Urothelium cell line (cell line): ENCODE measurements around the gene NXN.
"Not testable (repeated sequence)": the region's sequence is repeated elsewhere in the genome, so short reads cannot be mapped to it uniquely, and the experiment has no call there.

Experiments
- DNase-seq: peaks from one replicate; pipeline ENCODE4 v3.0.0; 2011; ENCODE audit warnings: low spot score, mixed read lengths
- FAIRE-seq: peaks from 2 replicates; lab custom pipeline; 2011; peaks lifted over from hg19 to GRCh38; lab: Jason Lieb, UNC

Gene NXN

GRCh38 chr17:957856-958421 is 21.6 kb downstream of the NXN start:
- DNase-seq (peak; percentile 37), FAIRE-seq (no peak)

- FAIRE-seq (no peak), DNase-seq (no peak)
Measured at GRCh38 chr17:956905-957304, 22.7 kb downstream of the NXN start.

GRCh38 chr17:954431-955164 is 25.0 kb downstream of the NXN start:
- no peak for DNase-seq
- FAIRE-seq: no peak

- no peak for DNase-seq
- FAIRE-seq: no peak
Measured at GRCh38 chr17:953767-954166, 25.8 kb downstream of the NXN start.

GRCh38 chr17:952592-952991 is 27.0 kb downstream of the NXN start:
- not testable (repeated sequence) for DNase-seq, FAIRE-seq

GRCh38 chr17:951325-952132 is 28.0 kb downstream of the NXN start:
- no peak for FAIRE-seq
- DNase-seq: peak; percentile 72

GRCh38 chr17:949623-950303 is 29.8 kb downstream of the NXN start:
- FAIRE-seq (no peak), DNase-seq (no peak)

GRCh38 chr17:948284-948852 is 31.2 kb downstream of the NXN start:
- no peak for FAIRE-seq
- peak; percentile 39 for DNase-seq

- no peak for FAIRE-seq
- no peak for DNase-seq
Measured at GRCh38 chr17:946510-947236, 32.9 kb downstream of the NXN start.

- FAIRE-seq: no peak
Measured at GRCh38 chr17:945672-946071, 33.9 kb downstream of the NXN start.

GRCh38 chr17:944266-944826 is 35.2 kb downstream of the NXN start:
- DNase-seq: no peak
- FAIRE-seq: no peak

More at GRCh38 chr17:945672-946071, 33.9 kb downstream of the NXN start:
- DNase-seq: no peak

- FAIRE-seq (no peak), DNase-seq (peak; percentile 55)
Measured at GRCh38 chr17:935485-935884, 44.1 kb downstream of the NXN start.

GRCh38 chr17:933312-934073 is 46.1 kb downstream of the NXN start:
- DNase-seq (peak; percentile 70), FAIRE-seq (peak; percentile 73)

- DNase-seq (no peak), FAIRE-seq (no peak)
Measured at GRCh38 chr17:930258-930657, 49.3 kb downstream of the NXN start.

GRCh38 chr17:929586-929985 is 50.0 kb downstream of the NXN start:
- FAIRE-seq: no peak
- no peak for DNase-seq

GRCh38 chr17:927611-928461 is 51.7 kb downstream of the NXN start:
- DNase-seq: peak; percentile 66
- no peak for FAIRE-seq

- FAIRE-seq (no peak), DNase-seq (no peak)
Measured at GRCh38 chr17:925817-926216, 53.8 kb downstream of the NXN start.
